SK-MEL-5 (cell line): Measurements from ENCODE around the gene GADD45A. TPM values are rescaled to one million over a fixed set of nuclear protein-coding genes. Genes with fewer than 3 reads are reported as not detected.

Experiments used
- DNase-seq: peaks from one replicate; pipeline ENCODE4 v3.0.0-alpha.2; 2016; ENCODE audit warnings: low read depth, low spot score
- in situ Hi-C: cut with HindIII; loops from 2 replicates; pipeline ENCODE4 v1.10.0; 2016; ENCODE audit warnings: low sequenced_read_pairs, high pct_unique_total_duplicates, low pct_unique_long_range_greater_than_20kb
- total RNA-seq: library from RNA; depleted of rRNA; stranded (reverse); fragments of >200 nt; shearing (Covaris generic); gene quantifications from 2 replicates; pipeline ENCODE4 v1.2.3, GENCODE V29; 2014

The GADD45A gene
- total RNA-seq, 1 experiment from 2014 or later, result 9.4 TPM

DNA sequence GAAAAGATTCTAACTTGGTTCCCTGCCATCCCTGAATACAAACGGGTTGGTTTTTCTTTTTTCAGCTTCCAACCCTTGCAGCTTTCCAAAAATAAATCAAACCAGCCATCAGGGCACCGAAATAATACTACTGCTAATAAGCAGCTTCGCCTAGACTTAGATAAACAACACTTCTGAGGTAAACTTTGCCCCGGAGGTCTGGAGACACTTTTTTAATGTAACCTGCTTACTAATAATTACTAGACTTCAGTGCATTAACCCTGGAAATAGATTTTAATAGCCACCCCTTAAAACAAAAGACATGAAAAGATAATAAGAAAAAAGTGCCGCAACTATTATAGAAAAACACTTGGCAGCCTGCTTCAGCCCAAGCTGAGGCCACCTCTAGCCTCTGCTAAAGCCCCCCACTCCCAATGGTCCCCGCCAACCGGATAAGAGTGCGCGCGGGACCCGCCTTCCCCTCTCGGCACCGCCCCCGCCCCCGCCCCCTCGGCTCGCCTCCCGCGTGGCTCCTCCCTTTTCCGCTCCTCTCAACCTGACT is 405 bp upstream of the GADD45A start:
- DNase-seq, result no peak
- in situ Hi-C loops, result no loop called here

DNA sequence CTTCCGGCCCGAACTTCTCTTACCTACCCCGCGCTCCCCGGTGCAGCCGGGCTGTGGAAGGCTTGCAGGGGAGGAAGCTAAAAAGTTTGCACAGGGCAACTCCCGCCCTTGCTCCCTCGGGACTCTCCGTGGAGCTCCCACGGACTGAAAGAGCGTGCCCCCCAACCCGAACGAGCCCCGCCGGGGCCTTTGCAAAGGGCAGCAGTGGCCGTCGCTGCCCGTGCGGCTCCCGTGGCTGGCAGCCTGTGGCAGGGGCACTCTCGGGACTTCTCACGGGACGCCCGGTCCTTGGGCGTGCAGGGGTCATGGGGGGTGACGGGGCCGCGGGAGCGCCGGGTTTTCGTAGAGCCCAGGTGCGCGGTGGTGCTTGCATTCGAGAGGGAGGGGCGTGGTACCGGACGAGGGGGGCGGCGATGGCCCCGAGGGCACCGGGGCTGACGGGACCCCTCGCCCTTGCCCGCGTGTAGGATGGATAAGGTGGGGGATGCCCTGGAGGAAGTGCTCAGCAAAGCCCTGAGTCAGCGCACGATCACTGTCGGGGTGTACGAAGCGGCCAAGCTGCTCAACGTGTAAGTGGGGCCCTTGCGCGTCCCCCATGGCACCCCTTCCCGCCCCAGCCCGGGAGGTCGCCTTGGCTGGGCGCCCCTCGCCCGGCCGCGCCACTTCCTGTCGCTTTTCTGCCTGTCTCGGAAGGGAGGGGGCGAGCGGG is 711 bp downstream of the GADD45A start:
- in situ Hi-C loops, result no loop called here
- no peak for DNase-seq

DNA sequence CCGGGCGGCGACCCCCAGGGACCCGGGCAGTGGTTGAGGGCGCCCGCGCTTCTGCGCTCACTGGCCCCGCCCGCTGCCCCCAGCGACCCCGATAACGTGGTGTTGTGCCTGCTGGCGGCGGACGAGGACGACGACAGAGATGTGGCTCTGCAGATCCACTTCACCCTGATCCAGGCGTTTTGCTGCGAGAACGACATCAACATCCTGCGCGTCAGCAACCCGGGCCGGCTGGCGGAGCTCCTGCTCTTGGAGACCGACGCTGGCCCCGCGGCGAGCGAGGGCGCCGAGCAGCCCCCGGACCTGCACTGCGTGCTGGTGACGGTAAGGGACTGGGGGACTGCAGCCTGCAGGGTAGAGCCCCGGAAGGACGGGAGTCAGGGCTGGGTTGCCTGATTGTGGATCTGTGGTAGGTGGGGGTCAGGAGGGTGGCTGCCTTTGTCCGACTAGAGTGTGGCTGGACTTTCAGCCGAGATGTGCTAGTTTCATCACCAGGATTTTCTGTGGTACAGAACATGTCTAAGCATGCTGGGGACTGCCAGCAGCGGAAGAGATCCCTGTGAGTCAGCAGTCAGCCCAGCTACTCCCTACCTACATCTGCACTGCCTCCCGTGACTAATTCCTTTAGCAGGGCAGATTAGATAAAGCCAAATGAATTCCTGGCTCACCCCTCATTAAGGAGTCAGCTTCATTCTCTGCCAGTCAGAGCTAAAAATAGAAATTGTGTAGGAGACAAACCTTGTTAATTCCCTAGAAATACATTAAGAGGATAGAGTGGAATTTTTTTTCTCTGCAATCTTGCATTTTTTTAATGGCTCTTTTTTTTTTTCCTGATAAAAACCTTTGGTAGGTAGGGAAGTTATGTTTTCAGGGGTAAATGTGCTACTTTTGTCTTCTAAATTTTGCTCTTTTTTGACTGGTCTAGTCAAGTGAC is 1.5 kb downstream of the GADD45A start:
- in situ Hi-C loops, result no loop called here
- DNase-seq, result peak; percentile 60

DNA sequence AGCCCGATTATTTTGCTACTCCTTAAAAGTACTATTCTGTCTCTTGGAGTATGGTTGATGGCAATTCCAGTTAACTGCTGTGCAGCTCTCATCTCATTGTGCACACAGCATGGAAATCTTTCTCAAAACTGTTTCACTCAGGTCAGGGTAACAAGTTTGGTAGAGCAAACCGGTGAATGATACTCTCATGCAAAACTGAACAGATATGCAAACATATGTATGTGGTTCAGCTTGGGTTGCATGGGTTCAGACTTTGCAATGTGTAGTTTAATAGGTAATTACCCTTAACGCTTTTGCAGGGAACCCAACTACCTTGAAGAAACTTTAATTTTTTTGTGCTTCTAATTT is 2.2 kb downstream of the GADD45A start:
- in situ Hi-C loops, result no loop called here
- no peak for DNase-seq

DNA sequence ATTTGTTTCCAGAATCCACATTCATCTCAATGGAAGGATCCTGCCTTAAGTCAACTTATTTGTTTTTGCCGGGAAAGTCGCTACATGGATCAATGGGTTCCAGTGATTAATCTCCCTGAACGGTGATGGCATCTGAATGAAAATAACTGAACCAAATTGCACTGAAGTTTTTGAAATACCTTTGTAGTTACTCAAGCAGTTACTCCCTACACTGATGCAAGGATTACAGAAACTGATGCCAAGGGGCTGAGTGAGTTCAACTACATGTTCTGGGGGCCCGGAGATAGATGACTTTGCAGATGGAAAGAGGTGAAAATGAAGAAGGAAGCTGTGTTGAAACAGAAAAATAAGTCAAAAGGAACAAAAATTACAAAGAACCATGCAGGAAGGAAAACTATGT is 2.6 kb downstream of the GADD45A start:
- in situ Hi-C loops, result no loop called here
- DNase-seq, result no peak

DNA sequence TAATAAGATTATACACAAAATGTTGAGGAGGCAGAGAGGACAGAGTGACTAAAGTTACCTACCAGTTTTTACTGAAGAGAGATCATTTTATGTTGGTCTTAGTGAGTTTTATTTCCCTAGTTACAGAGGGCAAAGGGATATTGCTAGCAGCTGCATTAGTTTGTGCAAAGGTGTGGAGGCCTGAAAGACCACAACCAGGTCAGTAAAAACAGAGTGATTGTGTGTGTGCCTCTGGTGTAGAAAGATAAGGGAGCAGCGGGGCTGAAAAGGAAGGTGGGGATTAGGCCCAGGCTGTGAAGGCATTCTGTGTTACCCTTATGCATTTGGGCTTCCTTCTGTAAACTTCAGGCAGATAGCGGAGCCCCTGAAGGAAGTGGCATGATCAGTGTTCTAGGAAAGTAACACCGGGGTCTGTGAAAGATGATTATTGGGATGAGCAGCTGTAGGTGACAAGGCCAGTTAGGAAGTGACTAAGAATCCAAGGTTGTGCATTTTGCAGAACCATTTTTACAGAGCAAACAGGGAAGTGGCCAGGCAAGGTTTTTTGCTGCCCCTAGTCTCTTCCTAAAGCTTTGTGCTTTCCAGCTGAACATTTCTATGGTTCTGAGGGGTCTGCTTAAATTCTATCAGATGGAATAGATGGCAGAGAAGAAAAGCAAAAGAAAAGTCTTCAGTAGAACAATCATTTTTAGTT is 3.7 kb downstream of the GADD45A start:
- no peak for DNase-seq
- in situ Hi-C loops, result no loop called here

DNA sequence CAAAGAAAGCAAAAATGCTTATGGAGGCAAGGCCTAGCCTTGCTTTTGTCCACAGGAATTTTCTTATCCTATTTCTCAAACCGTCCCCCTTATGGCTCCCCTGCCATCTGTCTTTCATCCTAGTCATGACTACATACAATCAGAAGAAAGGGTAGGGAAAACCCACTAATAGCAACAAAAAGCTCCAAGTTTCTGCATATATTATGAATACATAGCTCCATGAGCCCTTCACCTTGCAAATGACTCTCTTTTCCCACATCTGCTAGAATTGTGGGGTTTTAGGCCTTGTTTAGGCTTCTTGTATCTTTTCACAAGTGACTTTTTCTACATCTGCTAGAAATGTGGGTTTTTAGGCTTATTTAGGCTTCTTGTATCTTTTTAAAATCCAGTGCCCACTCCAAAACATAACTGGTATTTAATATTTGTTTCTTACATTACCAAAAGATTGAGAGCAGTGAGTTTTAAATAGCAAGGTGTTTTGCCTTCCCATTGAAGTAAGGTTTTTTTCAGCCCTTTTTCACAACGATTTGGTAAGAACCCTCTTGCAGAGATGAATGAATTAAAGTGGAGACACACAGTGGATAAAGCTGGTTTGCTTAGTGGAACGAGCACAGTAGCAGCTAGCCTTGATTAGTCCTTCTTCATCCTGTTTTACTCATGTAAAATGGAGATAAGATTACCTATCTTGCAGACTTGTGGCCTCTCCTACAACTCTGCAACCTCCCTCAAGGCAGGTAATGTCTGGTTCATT is 4.4 kb downstream of the GADD45A start:
- in situ Hi-C loops, result no loop called here
- DNase-seq, result no peak

DNA sequence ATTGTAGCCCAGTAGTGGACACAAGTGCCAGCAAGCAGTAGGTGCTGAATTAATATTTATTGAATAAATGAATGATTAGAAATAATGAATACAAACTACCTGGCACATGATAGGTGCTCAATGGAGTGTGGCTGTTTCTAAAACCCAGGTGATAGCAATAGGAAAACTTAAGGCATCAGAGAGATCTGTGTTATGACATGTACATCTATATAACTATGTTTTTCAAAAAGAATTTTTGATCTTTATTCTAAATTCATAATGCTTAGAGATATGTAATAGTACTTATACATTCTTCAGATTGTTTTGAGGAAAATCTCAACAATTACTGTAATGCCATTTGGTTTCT is 5.0 kb downstream of the GADD45A start:
- in situ Hi-C loops, result no loop called here
- DNase-seq, result no peak

DNA sequence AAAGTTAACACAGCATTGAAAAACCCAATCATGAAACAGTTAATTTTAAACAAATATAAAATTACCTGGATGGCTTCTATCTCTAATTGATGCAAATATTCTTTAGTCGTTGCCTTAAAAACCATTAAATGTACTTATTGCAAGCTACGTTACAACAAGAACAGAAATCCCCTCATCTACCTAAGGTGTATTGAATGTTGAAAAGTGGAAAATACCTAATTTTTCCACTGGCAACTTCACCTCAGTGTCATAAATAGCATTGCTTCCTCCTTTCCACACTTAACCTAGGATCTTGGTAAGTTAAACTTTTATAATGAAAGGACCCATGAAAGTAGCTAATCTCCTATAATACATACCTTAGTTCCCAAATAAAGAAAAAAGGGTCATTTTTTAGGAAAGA is 5.4 kb downstream of the GADD45A start:
- DNase-seq, result no peak
- in situ Hi-C loops, result no loop called here

DNA sequence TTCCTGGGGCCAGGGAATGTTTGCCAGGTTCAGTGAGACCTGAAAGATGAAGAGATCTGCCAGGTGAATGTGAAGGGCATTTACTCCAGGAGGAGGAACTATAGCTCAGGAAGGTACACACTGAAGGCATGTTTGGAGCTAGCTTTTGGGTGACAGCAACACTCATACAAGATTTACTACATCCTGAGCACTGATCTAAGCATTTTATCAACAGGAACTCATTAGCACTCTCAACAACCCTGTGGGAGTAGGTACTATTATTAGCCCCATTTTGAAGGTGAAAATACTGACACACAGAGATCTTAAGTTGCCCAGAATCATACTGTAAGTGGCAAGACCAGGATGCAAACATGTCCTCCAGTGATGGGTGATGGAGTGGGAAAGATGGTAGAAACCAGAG is 6.7 kb downstream of the GADD45A start:
- DNase-seq, result no peak
- in situ Hi-C loops, result no loop called here

DNA sequence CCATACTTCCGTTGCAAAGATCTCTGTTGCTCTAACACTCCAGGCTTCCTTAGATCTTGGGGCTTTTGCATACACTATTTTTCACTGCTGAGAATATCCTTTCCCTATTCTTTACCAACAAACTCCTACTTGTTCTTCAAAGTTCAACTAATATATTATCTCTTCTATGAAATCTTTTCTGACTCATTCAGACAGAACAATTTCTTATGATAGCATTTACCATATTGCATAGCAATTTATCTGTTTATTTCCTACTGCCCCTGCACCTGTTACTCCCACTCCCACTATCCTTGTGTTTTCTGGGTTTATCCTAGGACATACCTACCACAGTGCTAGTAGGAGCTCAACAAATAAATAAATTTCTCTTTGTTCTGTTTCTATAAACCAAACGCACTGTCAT is 11.0 kb downstream of the GADD45A start:
- DNase-seq, result no peak
- in situ Hi-C loops, result no loop called here

DNA sequence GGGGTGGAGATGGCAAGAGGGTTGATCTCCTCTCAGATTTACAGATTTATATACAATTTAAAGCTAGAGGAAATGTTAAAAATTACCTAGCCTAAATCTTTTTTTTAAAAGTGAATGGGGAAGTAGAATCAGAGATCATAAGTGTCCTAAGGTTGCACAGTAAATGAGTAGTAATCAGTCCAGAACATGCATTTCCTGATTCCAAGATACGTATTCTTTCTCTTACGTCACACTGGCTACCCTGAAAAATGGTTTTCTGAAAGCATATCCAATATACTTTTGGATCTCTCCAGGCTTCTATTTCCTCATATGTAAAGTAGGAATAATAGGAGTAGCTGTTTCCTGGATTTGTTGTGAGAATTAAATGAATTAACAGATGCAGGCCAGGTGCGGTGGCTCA is 11.7 kb downstream of the GADD45A start:
- DNase-seq, result no peak
- in situ Hi-C loops, result no loop called here

DNA sequence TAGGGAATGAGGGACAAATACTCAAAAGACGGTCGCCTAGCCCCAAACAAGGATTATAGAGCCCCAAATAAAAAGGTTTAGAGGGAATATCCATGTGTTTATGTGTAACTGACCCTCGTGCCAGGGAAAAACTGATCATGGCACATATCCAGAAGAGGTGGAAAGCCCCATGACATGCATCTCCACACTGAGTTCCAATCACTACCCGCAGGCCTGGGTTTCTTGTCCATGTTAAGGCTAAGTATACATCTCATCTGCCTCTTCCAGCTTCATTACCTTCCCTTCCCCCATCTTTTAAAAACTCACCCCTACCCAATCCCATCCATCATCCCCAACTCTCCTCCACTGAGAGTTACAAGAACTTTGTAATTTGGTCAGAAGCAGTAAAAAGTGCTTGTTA is 15.2 kb downstream of the GADD45A start:
- in situ Hi-C loops, result no loop called here
- no peak for DNase-seq

DNA sequence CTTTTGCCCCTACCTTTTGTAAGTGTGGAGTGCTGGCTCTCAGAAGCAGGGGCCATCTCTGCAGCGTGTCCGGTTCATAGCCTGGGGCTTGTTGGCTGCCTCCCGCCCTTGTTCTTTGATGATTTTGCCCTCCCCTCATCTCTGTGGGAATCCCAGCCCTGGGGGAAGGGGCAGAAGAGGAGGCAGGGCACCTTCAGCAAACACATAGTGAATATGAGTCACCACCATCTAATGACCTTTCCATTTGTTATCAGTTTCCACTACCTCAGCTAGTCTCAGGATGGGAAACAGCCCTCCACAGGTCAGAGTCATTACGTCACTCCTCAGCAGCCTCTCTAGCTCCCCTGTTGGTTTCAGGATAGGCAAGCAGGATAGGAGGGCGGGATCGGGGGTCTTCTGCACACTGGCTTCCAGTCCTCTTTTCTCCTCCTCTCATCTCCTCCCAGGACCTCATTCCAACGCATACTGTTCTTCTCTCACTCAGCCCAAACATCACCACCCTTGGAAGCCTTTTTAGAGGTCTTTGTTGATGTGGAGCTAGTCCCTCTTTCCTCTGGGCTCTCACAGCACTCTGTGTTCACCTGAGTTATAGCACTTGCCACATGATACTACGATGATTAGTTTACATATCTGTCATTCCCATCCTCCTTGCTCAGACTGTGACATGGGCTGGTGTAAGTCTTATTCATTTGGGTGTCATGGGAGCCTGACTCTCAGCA is 15.8 kb downstream of the GADD45A start:
- peak; percentile 43 for DNase-seq
- in situ Hi-C loops, result no loop called here

DNA sequence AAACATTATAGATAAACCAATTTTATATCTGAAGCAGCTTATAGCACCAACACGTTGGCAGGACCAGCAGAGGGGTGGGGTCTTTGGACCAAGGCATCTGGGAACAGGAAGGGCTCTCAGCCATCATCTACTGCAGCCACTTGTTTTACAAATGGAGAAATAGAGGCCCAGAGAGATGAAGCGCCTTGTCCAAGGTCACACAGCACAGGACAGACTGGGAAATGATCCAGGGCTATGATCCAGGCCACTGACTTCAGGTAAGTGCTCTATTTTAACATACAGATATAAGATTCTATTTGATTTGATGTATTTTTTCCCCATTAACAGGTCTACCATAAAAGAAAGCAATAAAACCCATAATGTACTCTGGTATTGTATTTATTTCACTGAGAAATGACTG is 16.9 kb downstream of the GADD45A start:
- DNase-seq, result no peak
- in situ Hi-C loops, result no loop called here

DNA sequence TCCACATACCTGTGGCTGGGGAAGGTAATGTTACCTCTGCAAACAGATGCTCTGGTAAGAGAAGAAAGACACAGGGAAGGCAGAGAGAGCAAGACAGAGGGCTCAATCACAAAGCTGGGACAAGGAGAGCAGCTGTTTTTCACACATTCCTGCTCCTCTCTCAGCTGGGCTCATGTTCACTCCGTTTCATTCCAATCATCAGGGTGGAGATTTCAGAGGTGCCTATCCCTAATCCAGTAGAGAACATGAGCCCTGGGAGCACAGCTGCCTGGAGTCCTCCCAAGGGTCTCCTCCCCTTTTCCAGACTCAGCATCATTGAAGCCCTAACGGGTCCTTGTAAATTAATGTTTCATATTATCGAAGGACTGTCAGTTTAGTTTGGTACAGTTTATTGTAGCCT is 19.4 kb downstream of the GADD45A start:
- no peak for DNase-seq
- in situ Hi-C loops, result no loop called here

DNA sequence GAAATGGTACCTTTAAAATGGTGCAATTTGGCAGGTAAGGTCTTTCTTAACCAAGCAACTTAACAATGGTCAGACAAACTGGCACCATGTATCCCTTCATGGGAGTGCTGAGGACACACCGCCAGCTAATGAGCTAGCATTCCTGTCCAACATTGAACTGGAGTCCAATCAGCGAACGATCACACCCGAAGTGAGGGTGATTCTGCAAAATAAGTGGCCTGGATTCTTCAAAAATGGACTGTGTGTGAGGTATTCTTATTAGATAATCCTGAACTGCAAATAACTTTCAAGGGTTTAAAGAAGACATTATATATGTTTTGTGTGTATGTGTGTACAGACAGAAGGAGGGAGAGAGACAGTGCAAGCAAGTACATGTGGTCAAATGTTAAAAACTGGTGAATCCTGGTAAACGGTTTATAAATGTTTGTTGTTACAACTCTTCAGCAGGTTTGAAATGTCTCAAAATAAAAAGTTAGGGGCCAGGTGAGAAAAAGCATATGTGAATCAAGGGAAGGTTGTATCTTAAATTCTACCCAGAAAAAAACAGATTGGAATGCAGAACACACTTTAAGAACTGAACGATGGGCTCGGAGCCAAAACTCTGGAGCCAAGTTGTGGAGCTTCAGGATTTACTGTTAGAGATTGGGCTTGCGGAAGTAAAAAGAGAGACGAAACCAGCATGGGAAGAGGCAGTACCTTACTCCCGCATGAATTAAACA is 20.9 kb downstream of the GADD45A start:
- in situ Hi-C loops, result no loop called here

More for the DNA sequence above, 20.9 kb downstream of the GADD45A start:
- no peak for DNase-seq
